Keratinocyte (primary cell): ENCODE measurements around the gene ZBTB3. TPM values are rescaled to one million over a fixed set of nuclear protein-coding genes. Genes with fewer than 3 reads are reported as not detected.

Experiments used
- DNase-seq: peaks from one replicate; pipeline ENCODE4 v3.0.0-alpha.2; 2011; ENCODE audit warnings: low read depth, missing footprints, low spot score
- FAIRE-seq: peaks from 2 replicates; lab custom pipeline; 2011; peaks lifted over from hg19 to GRCh38; lab: Jason Lieb, UNC
- H2AFZ ChIP-seq: 2 replicates; pipeline ENCODE4 v1.6.0; 2012; ENCODE audit warnings: low read length, control low read depth, inconsistent platforms; ENCODE audit not compliant: control insufficient read depth
- H3K27ac ChIP-seq: 2 replicates; pipeline ENCODE4 v1.5.1; 2011; ENCODE audit warnings: low read length; ENCODE audit not compliant: control insufficient read depth, insufficient read depth
- H3K27me3 ChIP-seq: 3 replicates; pipeline ENCODE4 v1.6.0; 2011; ENCODE audit warnings: low read length; ENCODE audit not compliant: control insufficient read depth, insufficient read depth; ENCODE audit errors: extremely low read depth
- H3K36me3 ChIP-seq, 2 experiments: 2 replicates in 1 of 2; 3 replicates in 1 of 2; pipeline ENCODE4 v1.5.1; 2011; ENCODE audit warnings: low read length in 2 of 2, mild to moderate bottlenecking in 1 of 2; ENCODE audit not compliant: control insufficient read depth in 2 of 2, insufficient read depth in 2 of 2; ENCODE audit errors: extremely low read depth in 1 of 2
- H3K4me1 ChIP-seq: 3 replicates; pipeline ENCODE4 v1.5.1; 2011; ENCODE audit warnings: low read length; ENCODE audit not compliant: control insufficient read depth, insufficient read depth; ENCODE audit errors: extremely low read depth
- H3K4me2 ChIP-seq: 3 replicates; pipeline ENCODE4 v1.6.0; 2011; ENCODE audit warnings: low read depth, low read length; ENCODE audit not compliant: control insufficient read depth, insufficient read depth; ENCODE audit errors: extremely low read depth
- H3K4me3 ChIP-seq, 3 experiments: fragments of 200-600 bp in 1 of 3; sonication (generic) in 1 of 3; 2 replicates in 2 of 3; 3 replicates in 1 of 3; pipeline ENCODE4 v1.5.1; 2011 to 2016; ENCODE audit warnings: low read length in 3 of 3, mild to moderate bottlenecking in 3 of 3, control low read depth in 2 of 3, inconsistent platforms in 1 of 3, low read depth in 1 of 3, mixed read lengths in 1 of 3, mixed run types in 1 of 3, moderate library complexity in 1 of 3; ENCODE audit not compliant: control insufficient read depth in 2 of 3, insufficient read depth in 2 of 3; ENCODE audit errors: extremely low read depth in 1 of 3
- H3K79me2 ChIP-seq: 2 replicates; pipeline ENCODE4 v1.6.0; 2012; ENCODE audit warnings: low read length; ENCODE audit not compliant: control insufficient read depth, insufficient read depth
- H3K9ac ChIP-seq: 3 replicates; pipeline ENCODE4 v1.6.0; 2011; ENCODE audit warnings: low read length; ENCODE audit not compliant: control insufficient read depth, insufficient read depth; ENCODE audit errors: extremely low read depth
- H3K9me1 ChIP-seq: 3 replicates; pipeline ENCODE4 v1.6.0; 2011; ENCODE audit warnings: low read length; ENCODE audit not compliant: control insufficient read depth, insufficient read depth; ENCODE audit errors: extremely low read depth
- H3K9me3 ChIP-seq: 2 replicates; pipeline ENCODE4 v1.5.1; 2012; ENCODE audit warnings: low read depth, low read length; ENCODE audit not compliant: control insufficient read depth
- H4K20me1 ChIP-seq: 3 replicates; pipeline ENCODE4 v1.6.0; 2011; ENCODE audit warnings: low read length; ENCODE audit not compliant: control insufficient read depth, insufficient read depth; ENCODE audit errors: extremely low read depth
- CTCF ChIP-seq, 3 experiments: IDR thresholded peaks in 1 of 3; conservative IDR thresholded peaks in 1 of 3; optimal IDR thresholded peaks in 1 of 3; 2 replicates in 2 of 3; 3 replicates in 1 of 3; pipeline versions ENCODE3 to v1.5.1; 2011; ENCODE audit warnings: low read length in 3 of 3, mild to moderate bottlenecking in 3 of 3, moderate library complexity in 2 of 3, control low read depth in 1 of 3, inconsistent platforms in 1 of 3; ENCODE audit not compliant: insufficient read depth in 2 of 3; ENCODE audit errors: extremely low read depth in 1 of 3
- EZH2 ChIP-seq: IDR thresholded peaks from one replicate; pipeline ENCODE4 v1.6.1; 2012; ENCODE audit warnings: inconsistent platforms, mild to moderate bottlenecking, low read length, moderate library complexity
- dilution Hi-C: fragments of 300-500 bp; cut with MboI; formaldehyde crosslinking; loops from one replicate; pipeline ENCODE4 v1.7.0; 2020; ENCODE audit warnings: low sequenced_read_pairs; ENCODE audit not compliant: extremely low pct_ligation_motif_present
- polyA plus RNA-seq, 5 experiments: library from polyadenylated mRNA; depleted of rRNA in 3 of 5; stranded (reverse) in 3 of 5; stranded (forward) in 1 of 5; unstranded in 1 of 5; fragments of >200 nt; gene quantifications; 1 replicate in 1 of 5; 2 replicates in 3 of 5; 3 replicates in 1 of 5; pipeline versions ENCODE4 v1.2.1 to v1.2.3, GENCODE V29; 2011 to 2012; ENCODE audit warnings: missing spikeins in 2 of 5, low read depth in 1 of 5, low replicate concordance in 1 of 5

ZBTB3 gene
- polyA plus RNA-seq, 1 donor (not counting 4 experiments of a cell fraction or from before 2014, with no cell fraction given): 3.4 TPM

GRCh38 chr11:62791501-62792201 lies 37.7 kb upstream of the ZBTB3 start, which contains the start of gene TMEM223:
Gene TMEM223 (minus strand): TSS chr11:62792006. CDS start chr11:62791994, 12 bp downstream.
- no peak for DNase-seq
- no peak for FAIRE-seq

GRCh38 chr11:62789576-62789975 lies 35.6 kb upstream of the ZBTB3 start:
- dilution Hi-C loops: no loop called here
- Histone ChIP-seq H3K27ac (no peak overlapping the region), H3K4me3 (no peak overlapping the region), H3K36me3 (peaks cover 12 to 36% of the 10 kb centered on the region in 2 experiments), H3K9ac (no peak overlapping the region), H4K20me1 (no peaks in the 10 kb centered on the region), H3K4me2 (no peak overlapping the region), H3K27me3 (no peaks in the 10 kb centered on the region), H3K9me1 (no peaks in the 10 kb centered on the region), H3K4me1 (peaks cover 32% of the 10 kb centered on the region), H3K9me3 (no peaks in the 10 kb centered on the region), H2AFZ (no peak overlapping the region), H3K79me2 (peaks cover 38% of the 10 kb centered on the region)
- DNase-seq: no peak
- TF ChIP-seq EZH2 (no peak), CTCF (optimal IDR thresholded peaks at IDR 0.05 in 1 of 3, IDR thresholded peaks at IDR 0.05 in 1 of 3, conservative IDR thresholded peaks at IDR 0.05 in 1 of 3; ENCODE audit: extremely low read depth in 1 of 3, insufficient read depth in 2 of 3, low read length in 3 of 3) (no peak)
- FAIRE-seq: no peak

More at GRCh38 chr11:62791501-62792201, 37.7 kb upstream of the ZBTB3 start, which contains the start of gene TMEM223:
- Histone ChIP-seq H3K9ac (peak within 1 kb of the TSS; percentile 84), H3K9me1 (no peaks in the 10 kb centered on the region), H2AFZ (peak within 1 kb of the TSS; percentile 42), H3K27me3 (no peaks in the 10 kb centered on the region), H3K9me3 (no peaks in the 10 kb centered on the region), H3K4me1 (peaks cover 25% of the 10 kb centered on the region), H3K4me2 (peak within 1 kb of the TSS; percentile 70), H3K4me3 (peak within 1 kb of the TSS; percentile 81 to 87 (median 86)), H4K20me1 (no peaks in the 10 kb centered on the region), H3K27ac (peak within 1 kb of the TSS; percentile 71), H3K36me3 (peaks cover 18 to 49% of the 10 kb centered on the region in 2 experiments), H3K79me2 (peaks cover 38% of the 10 kb centered on the region)
- TF ChIP-seq CTCF (optimal IDR thresholded peaks at IDR 0.05 in 1 of 3, IDR thresholded peaks at IDR 0.05 in 1 of 3, conservative IDR thresholded peaks at IDR 0.05 in 1 of 3; ENCODE audit: extremely low read depth in 1 of 3, insufficient read depth in 2 of 3, low read length in 3 of 3) (peak in 1 of 3 experiments; percentile 14), EZH2 (no peak)
- dilution Hi-C loops: no loop called here
